Cardiac septum (tissue), 1 donor: ENCODE measurements around the gene CCNJL. TPM values are rescaled to one million over a fixed set of nuclear protein-coding genes. Genes with fewer than 3 reads are reported as not detected.
"Not testable (repeated sequence)": the region's sequence is repeated elsewhere in the genome, so short reads cannot be mapped to it uniquely, and the experiment has no call there.

ENCODE experiments used
- DNase-seq: peaks from one replicate; pipeline ENCODE4 v3.0.0-alpha.2; 2020; ENCODE audit warnings: low spot score
- intact Hi-C: fragments of 100-400 bp; cut with DNase I; formaldehyde crosslinking; loops from one replicate; pipeline ENCODE4 v1.14.0; 2022
- total RNA-seq: library from RNA; stranded (reverse); fragmentation: NEBNext Ultra II Directional; extraction: Animal tissue kit (Norgen Biotek cat#: 25700); gene quantifications from one replicate; pipeline ENCODE4 v1.2.1, GENCODE V29; 2021
- donor health status: DM: no; HTN: no; CAD: no.

Gene CCNJL
- total RNA-seq, 1 donor from 2014 or later = 6.3 TPM

DNA sequence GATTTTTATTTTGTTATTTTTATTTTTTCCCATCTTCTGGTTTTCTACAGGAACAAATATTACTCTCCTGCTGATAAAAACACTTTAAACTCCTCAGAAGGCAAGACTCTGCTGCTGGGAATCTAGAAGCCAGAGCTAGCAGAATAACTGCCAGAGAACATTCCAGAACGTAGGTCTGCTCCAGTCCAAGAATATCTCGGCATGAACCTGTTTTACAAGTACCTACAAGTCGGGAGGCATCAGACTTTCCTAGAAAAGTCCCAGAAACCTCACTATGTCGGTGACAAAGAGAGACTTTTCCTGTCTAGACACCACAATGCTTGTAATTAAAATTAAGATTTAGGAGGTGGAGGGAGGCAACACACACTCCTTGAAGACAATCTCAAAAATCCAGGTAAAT is 41.7 kb downstream of the CCNJL start:
- intact Hi-C loops = no loop called here
- no peak for DNase-seq

DNA sequence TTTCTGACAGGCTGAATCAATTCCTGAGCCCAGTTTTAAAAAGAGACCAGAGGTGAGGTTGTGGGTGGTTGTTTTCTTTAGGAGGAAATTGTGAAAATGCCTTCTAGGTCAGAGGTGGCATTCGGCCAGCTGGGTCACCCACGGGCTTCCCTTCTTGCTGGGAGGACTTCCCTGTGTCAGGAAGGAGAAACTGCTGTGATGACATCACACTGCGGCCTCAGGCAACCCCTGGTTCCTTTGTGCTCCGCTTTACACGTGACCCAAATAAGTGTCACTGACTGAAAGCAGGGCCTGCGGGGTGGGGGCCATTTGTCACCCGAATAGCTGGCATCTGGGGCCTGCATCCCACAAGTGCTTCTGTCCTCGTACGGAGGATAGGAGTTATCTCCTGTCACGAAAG is 43.3 kb downstream of the CCNJL start:
- intact Hi-C loops = loop anchor here (1.0 to 2.0 kb wide), 2 partner anchors 18 to 42 kb away; no protein-coding TSS in a partner anchor
- peak; percentile 97 for DNase-seq

DNA sequence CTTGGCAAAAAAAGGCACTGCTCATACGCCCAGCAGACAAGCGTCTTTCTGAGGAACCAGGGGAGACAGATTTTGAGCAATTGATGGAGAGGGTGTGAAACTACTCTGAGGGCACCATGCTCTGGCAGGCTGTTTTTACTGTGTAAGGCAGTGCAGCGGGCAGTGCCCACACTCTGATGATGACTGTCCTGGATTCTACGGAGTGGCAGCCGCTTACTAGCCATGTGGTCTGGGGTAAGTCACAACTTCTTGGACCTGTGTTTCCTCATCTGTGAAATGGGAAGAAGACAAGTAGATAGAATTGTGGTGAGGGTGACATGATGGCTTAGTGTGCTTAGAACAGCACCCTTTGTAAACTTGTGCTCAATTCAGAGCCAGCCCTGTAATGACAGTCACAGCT is 44.2 kb downstream of the CCNJL start:
- DNase-seq = no peak
- intact Hi-C loops = loop anchor here (2.0 kb wide), 1 partner anchor 19 kb away; no protein-coding TSS in a partner anchor

DNA sequence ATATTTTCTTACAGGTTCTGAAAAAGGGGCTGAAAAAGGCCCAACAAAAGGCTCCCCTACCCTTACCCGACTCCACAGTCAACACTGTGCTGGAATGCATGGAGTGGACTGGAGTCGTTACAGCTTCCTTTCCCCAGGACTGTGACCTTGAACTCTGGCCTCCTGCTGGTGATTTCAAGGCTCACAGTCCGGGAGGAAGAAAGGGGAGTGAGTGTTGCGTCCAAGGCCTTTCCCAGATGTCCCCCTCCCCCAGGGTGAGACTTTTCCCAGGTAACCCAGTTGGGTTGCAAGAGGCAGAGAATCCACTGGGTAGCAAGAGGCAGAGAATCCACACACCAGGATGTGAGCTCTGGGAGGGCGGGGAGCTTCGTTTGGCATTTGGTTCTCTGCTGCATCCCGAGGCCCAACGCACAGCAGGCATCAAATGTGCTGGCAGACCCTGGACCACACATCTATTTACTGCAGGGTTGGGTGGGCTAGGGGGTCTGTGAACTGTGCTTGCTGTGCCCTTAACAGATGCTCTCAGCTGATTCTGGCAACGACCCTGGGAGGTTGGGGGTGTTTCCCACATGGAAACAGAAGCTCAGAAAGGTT is 45.5 kb downstream of the CCNJL start:
- intact Hi-C loops = no loop called here
- no peak for DNase-seq

DNA sequence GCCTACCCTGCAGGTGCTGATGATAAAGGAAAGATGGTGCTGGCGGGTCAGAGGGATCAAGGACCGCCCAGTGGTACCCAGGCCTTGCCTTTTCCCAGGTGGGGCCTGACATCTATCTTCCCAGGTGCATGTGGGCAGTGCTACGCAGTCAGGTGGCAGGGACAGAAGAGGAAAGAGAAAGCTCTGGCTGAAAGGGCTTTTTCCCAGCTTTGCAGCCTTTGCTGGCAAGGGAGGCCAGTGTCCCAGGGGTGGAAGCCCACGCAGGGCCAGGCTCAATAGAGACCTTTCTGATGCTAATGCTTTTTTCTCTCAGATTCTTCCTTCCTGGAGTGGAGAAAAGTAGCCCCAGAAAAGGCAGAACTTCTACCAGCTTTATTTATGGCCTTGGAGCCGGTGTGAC is 46.3 kb downstream of the CCNJL start:
- intact Hi-C loops = no loop called here
- no peak for DNase-seq

DNA sequence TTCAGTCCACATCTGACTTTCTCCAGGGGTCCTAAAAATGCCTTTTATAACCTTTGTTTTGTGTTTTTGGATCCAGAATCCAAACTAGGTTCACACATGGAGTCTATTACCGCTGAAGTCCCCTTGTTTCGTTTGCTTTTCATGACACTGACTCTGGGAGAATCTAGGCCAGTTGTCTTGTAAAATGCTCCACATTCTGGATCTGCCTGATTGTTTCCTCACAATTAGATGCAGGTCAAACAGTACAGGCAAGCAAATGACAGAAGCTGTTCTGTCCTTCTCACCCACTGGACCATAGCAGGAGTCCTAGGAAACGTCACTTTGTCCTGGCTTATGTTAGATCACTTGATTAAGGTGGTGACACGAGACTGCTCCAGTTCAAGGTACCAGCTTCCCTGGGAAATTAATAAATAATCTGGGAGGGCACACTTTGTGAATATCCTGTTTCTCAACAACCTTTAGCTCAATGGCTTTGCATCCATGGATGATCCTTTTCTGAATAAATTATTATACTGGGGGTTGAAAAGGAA is 49.0 kb downstream of the CCNJL start:
- intact Hi-C loops = no loop called here
- no peak for DNase-seq

DNA sequence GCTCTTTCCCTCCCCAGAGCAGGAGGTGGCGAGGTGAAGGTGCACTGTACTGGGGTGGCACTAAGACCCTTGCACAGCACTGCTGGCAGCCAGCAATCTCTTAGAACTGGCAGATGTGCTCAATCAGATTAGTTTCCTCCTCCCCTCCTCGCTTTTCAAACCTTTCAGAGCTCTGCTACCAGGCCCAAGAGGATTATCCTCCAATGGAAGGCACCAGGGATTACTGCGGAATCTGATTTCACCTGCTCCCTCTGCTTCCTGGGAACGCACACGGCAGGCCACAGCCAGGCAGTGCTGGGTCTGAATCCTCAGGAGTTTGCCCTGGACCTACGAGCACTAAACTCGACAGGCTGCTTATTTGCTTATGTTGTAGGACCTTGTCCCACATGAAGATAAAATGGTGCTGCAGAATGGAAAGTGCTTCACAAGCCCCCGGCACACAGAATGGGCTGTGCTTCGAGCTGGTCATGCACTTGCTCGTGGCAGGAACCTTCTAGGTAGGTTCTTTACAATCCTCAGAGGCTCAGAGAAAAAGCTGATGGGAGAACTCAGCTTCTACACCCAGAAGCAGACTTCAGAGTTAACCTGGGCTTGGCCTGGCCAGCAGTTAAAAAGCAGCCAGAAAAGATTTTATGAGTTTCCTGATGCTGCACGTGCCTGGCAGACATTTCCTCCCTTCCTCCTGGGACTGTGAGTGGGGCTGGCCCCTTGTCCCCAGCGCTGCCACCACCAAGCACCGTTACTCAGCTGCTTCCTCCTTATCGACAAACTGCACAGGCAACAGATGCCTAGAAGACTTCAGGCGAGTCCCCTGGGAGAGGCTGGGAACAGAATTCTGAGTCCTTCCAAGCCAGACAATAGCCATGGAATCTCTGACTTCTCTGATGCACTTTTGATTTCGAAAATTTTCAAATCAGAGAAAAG is 50.0 kb downstream of the CCNJL start:
- no peak for DNase-seq
- intact Hi-C loops = no loop called here

GRCh38 chr5:160260881-160261815 is 51.2 kb downstream of the CCNJL start:
- DNase-seq = no peak
- intact Hi-C loops = no loop called here

- intact Hi-C loops = no loop called here
- DNase-seq = no peak
Measured at GRCh38 chr5:160260006-160260775, 52.2 kb downstream of the CCNJL start.

DNA sequence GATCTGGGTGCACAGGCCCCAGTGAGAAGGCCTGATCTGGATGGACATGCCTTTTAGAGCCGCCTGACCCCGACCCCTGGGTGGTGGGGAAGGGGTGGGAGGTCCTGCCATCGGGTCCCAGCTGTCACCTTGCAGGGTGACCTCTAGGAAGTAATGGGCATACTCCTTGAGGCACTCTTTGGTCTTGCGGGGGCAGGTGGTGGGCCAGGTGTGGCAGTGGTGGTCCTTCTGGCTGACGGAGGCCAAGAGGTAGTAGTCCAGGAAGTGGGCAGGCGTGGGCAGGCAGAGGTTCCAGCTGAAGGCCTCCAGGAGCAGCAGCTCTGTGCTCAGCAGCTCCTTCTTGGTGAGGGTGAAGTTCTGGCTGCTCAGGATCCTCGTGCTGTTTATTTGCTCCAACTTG is 53.0 kb downstream of the CCNJL start:
- intact Hi-C loops = no loop called here
- DNase-seq = no peak

GRCh38 chr5:160254706-160255105 is 57.7 kb downstream of the CCNJL start:
- intact Hi-C loops = no loop called here
- no peak for DNase-seq

DNA sequence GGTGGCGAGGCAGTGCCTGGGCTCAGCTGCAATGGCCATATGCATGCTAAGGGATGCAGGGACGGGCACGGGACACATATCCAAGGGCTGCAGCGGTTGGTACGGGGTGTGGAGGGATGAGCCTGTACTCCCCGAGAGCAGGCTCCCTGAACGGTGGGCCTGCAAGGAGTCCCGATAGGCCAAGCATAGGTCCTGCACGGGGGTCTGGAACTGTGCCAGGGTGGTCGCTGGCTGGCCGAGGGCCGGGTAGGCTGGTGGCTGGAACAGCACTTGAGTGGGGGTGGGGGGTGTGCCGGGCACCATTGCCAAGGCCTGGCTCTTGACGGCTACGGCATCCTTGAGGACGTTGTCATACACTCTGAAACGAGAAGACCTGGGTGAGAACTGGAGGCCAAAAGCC is 58.9 kb downstream of the CCNJL start:
- intact Hi-C loops = no loop called here
- DNase-seq = no peak

GRCh38 chr5:160252916-160253315 is 59.4 kb downstream of the CCNJL start:
- DNase-seq = no peak
- intact Hi-C loops = no loop called here

- intact Hi-C loops = no loop called here
Measured at GRCh38 chr5:160251406-160252155, 60.8 kb downstream of the CCNJL start.

GRCh38 chr5:160250826-160251225 is 61.5 kb downstream of the CCNJL start:
- intact Hi-C loops = no loop called here
- no peak for DNase-seq

More at GRCh38 chr5:160251406-160252155, 60.8 kb downstream of the CCNJL start:
- no peak for DNase-seq

- DNase-seq = no peak
- intact Hi-C loops = no loop called here
Measured at GRCh38 chr5:160250226-160250625, 62.1 kb downstream of the CCNJL start.

DNA sequence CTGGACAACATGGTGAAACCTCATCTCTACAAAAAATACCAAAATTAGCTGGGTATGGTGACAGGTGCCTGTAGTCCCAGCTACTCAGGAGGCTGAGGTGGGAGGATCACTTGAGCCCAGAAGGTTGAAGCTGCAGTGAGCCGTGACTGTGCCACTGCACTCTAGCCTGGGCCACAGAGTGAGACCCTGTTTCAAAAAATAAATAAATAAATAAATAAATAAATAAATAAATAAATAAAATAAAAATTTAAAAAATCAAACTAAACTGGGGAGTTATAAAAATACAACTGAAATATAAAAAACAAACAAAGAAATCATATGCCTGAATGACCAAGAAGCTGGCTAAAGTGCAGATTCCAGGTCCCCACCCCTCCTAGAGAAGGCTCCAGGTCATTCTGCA is 62.8 kb downstream of the CCNJL start:
- intact Hi-C loops, DNase-seq: not testable (repeated sequence)

DNA sequence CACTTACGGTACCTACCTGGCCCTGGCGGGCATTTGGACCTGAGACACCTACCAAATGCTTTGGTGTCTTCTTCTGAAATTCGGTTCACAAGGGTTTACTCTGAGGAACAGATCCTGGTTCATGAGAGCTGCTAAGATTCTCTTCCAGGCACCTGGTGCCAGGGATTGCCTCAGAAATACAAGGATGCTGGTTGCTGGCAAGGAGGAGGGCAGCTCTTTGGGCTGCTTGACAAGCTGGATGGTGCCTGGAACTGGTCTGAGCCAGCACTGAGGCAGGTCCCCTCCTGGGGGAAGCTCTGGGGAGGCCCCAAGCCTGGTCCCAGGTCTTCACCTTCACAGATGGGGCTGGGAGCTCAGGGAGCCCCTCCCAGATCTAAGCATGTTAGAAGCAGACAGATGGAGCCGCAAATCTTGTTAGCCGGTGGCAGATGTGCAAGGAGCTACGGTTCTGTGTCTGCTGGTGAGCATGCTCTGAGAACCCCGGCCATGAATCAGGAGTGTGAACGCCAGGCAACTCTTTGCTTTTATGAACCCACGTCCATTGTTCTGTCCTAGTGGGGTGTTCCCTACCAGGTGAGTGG is 66.8 kb downstream of the CCNJL start:
- no peak for DNase-seq
- intact Hi-C loops = no loop called here
